ENCODE results near the gene GDPD3. TPM values are rescaled to one million over a fixed set of nuclear protein-coding genes. Genes with fewer than 3 reads are reported as not detected.

The GDPD3 gene
- total and polyA plus RNA-seq, 2 of the 13 experiments (the other 11 are each of a cell fraction or from before 2014, with no cell fraction given) = 18.7 to 20.6 TPM

DNA sequence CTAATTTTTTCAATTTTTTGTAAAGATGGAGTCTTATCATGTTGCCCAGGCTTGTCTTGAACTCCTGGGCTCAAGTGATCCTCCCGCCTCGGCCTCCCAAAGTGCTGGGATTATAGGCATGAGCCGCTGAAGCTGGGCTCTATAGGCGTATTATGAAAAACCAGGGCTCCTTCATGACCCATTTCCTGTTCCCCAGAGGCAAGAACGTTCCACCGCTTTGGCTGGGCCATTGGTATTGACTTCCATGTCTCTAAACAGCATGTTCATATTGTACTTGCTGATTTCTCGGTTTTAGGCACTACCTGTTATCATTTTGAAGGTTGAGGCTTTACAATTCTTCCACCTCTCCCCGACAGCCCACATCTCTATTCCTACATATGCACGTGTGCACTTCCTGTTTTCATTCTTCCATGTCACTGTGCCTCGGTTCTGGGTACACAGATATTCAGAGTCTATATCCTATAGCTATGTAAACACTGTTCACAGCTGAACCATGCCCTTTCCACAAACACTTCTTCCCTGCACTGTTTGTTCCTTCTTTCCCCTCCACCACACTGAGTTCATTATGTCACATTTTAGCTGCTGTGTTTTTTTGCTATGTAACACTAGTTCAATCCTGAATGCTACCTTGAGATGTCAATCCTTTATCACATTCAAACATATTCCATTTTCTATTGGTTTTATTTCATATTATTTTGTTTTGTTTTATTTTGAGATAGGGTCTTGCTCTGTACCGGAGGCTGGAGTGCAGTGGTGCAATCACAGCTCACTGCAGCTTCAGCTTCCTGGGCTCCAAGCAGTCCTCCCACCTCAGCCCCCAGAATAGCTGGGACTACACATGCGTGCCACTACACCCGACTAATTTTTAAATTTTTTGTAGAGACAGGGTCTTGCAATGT is 26.5 kb upstream of the GDPD3 start (continued):
- TF ChIP-seq RBM39 (IDR thresholded peaks at IDR 0.05; ENCODE audit: low read depth, low read length, poor library complexity, severe bottlenecking) (no peak), NR1H2 (CRISPR knock-in tag; IDR thresholded peaks at IDR 0.05; ENCODE audit: borderline replicate concordance, low read depth) (no peak), DMAP1 (CRISPR knock-in tag; IDR thresholded peaks at IDR 0.05) (peak; percentile 81), ZBTB42 (CRISPR knock-in tag; IDR thresholded peaks at IDR 0.05) (no peak; the same call in 1 of the 2 replicates), NR2C2 (CRISPR knock-in tag; IDR thresholded peaks at IDR 0.05; ENCODE audit: borderline replicate concordance) (peak; percentile 70), NFYB (CRISPR knock-in tag; IDR thresholded peaks at IDR 0.05) (0 out of 2 replicates have a peak, but pooled peaks have one; percentile 10), BORCS8-MEF2B (CRISPR knock-in tag; IDR thresholded peaks at IDR 0.05) (0 out of 2 replicates have a peak, but pooled peaks have one; percentile 18), ZMYM3 (CRISPR knock-in tag; IDR thresholded peaks at IDR 0.05) (no peak; the same call in 1 of the 2 replicates), ETV6 (CRISPR knock-in tag; conservative IDR thresholded peaks at IDR 0.05) (peak; percentile 78; the same call in 1 of the 2 replicates), STAT5B (CRISPR knock-in tag; IDR thresholded peaks at IDR 0.05) (no peak), XBP1 (CRISPR knock-in tag; IDR thresholded peaks at IDR 0.05) (no peak), ARNT2 (CRISPR knock-in tag; IDR thresholded peaks at IDR 0.05; ENCODE audit: low read depth) (peak; percentile 26), ZNF383 (CRISPR knock-in tag; IDR thresholded peaks at IDR 0.05; ENCODE audit: borderline replicate concordance) (0 out of 2 replicates have a peak, but pooled peaks have one; percentile 67), ZNF878 (CRISPR knock-in tag; IDR thresholded peaks at IDR 0.05) (peak; percentile 71; the same call in 1 of the 2 replicates), NFKBIZ (CRISPR knock-in tag; IDR thresholded peaks at IDR 0.05) (peak; percentile 89), ZNF792 (CRISPR knock-in tag; IDR thresholded peaks at IDR 0.05) (peak; percentile 95), TEAD2 (CRISPR knock-in tag; IDR thresholded peaks at IDR 0.05) (no peak)
- TF ChIP-seq, protein P1, sequence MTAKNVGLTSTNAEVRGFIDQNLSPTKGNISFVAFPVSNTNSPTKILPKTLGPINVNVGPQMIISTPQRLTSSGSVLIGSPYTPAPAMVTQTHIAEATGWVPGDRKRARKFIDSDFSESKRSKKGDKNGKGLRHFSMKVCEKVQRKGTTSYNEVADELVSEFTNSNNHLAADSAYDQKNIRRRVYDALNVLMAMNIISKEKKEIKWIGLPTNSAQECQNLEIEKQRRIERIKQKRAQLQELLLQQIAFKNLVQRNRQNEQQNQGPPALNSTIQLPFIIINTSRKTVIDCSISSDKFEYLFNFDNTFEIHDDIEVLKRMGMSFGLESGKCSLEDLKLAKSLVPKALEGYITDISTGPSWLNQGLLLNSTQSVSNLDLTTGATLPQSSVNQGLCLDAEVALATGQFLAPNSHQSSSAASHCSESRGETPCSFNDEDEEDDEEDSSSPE (CRISPR knock-in tag; IDR thresholded peaks at IDR 0.05) = no peak; the same call in none of the 2 replicates
- TF ChIP-seq, protein P2, sequence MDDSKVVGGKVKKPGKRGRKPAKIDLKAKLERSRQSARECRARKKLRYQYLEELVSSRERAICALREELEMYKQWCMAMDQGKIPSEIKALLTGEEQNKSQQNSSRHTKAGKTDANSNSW (CRISPR knock-in tag; IDR thresholded peaks at IDR 0.05; ENCODE audit: borderline replicate concordance) = no peak
- TF ChIP-seq, protein P3, sequence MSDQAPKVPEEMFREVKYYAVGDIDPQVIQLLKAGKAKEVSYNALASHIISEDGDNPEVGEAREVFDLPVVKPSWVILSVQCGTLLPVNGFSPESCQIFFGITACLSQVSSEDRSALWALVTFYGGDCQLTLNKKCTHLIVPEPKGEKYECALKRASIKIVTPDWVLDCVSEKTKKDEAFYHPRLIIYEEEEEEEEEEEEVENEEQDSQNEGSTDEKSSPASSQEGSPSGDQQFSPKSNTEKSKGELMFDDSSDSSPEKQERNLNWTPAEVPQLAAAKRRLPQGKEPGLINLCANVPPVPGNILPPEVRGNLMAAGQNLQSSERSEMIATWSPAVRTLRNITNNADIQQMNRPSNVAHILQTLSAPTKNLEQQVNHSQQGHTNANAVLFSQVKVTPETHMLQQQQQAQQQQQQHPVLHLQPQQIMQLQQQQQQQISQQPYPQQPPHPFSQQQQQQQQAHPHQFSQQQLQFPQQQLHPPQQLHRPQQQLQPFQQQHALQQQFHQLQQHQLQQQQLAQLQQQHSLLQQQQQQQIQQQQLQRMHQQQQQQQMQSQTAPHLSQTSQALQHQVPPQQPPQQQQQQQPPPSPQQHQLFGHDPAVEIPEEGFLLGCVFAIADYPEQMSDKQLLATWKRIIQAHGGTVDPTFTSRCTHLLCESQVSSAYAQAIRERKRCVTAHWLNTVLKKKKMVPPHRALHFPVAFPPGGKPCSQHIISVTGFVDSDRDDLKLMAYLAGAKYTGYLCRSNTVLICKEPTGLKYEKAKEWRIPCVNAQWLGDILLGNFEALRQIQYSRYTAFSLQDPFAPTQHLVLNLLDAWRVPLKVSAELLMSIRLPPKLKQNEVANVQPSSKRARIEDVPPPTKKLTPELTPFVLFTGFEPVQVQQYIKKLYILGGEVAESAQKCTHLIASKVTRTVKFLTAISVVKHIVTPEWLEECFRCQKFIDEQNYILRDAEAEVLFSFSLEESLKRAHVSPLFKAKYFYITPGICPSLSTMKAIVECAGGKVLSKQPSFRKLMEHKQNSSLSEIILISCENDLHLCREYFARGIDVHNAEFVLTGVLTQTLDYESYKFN (CRISPR knock-in tag; conservative IDR thresholded peaks at IDR 0.05) = peak; percentile 100
- TF ChIP-seq, protein P4, sequence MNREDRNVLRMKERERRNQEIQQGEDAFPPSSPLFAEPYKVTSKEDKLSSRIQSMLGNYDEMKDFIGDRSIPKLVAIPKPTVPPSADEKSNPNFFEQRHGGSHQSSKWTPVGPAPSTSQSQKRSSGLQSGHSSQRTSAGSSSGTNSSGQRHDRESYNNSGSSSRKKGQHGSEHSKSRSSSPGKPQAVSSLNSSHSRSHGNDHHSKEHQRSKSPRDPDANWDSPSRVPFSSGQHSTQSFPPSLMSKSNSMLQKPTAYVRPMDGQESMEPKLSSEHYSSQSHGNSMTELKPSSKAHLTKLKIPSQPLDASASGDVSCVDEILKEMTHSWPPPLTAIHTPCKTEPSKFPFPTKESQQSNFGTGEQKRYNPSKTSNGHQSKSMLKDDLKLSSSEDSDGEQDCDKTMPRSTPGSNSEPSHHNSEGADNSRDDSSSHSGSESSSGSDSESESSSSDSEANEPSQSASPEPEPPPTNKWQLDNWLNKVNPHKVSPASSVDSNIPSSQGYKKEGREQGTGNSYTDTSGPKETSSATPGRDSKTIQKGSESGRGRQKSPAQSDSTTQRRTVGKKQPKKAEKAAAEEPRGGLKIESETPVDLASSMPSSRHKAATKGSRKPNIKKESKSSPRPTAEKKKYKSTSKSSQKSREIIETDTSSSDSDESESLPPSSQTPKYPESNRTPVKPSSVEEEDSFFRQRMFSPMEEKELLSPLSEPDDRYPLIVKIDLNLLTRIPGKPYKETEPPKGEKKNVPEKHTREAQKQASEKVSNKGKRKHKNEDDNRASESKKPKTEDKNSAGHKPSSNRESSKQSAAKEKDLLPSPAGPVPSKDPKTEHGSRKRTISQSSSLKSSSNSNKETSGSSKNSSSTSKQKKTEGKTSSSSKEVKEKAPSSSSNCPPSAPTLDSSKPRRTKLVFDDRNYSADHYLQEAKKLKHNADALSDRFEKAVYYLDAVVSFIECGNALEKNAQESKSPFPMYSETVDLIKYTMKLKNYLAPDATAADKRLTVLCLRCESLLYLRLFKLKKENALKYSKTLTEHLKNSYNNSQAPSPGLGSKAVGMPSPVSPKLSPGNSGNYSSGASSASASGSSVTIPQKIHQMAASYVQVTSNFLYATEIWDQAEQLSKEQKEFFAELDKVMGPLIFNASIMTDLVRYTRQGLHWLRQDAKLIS (CRISPR knock-in tag; IDR thresholded peaks at IDR 0.05) = 0 out of 2 replicates have a peak, but pooled peaks have one; percentile 26

All from HepG2 (cell line).